ENCODE measurements around the gene CSKMT.

GRCh38 chr11:62687508-62688396 lies 22.6 kb downstream of the CSKMT start:
- TF ChIP-seq POLR2A (IDR thresholded peaks at IDR 0.05) (no peak), CTCF (IDR thresholded peaks at IDR 0.05) (no peak)

Data from esophagus squamous epithelium (tissue), 4 donors.